Measurements from ENCODE around the gene HTT. TPM values are rescaled to one million over a fixed set of nuclear protein-coding genes. Genes with fewer than 3 reads are reported as not detected.

The HTT gene
- total RNA-seq, 1 experiment from 2014 or later = 64.4 TPM

- H3K23me2 ChIP-seq (ENCODE audit: insufficient read length, low read depth, low read length, poor library complexity, severe bottlenecking) = no peaks in the 10 kb centered on the region
- no peak overlapping the region for H4K5ac ChIP-seq (ENCODE audit: insufficient read length, low read depth, low read length)
- no peak overlapping the region for H3K23ac ChIP-seq (ENCODE audit: insufficient read length, low read depth, low read length)
- H4K8ac ChIP-seq (replicated peaks; ENCODE audit: insufficient read length, low read depth, low read length) = no peak overlapping the region
- H4K91ac ChIP-seq (ENCODE audit: insufficient read length, low read depth, low read length) = no peak overlapping the region
- no peak overlapping the region for H2BK15ac ChIP-seq (ENCODE audit: low read depth, low read length)
- TF ChIP-seq CTCF (conservative IDR thresholded peaks at IDR 0.05) = no peak
- H3K14ac ChIP-seq (ENCODE audit: insufficient read depth, low read length) = no peak overlapping the region; the same call in 1 of the 2 replicates
- H3K27me3 Mint-ChIP-seq (ENCODE audit: low read depth) = peaks cover 2% of the 10 kb centered on the region
- no CpG with 5 or more reads among the region's 9 CpGs for WGBS (ENCODE audit: extremely low coverage, insufficient read length, low lambda C conversion rate)
- no peak overlapping the region for H3K4me2 ChIP-seq (ENCODE audit: insufficient read depth, insufficient read length, low read length)
- no peak overlapping the region for H3K18ac ChIP-seq (ENCODE audit: insufficient read length, low read depth, low read length)
- no peaks in the 10 kb centered on the region for H3K79me1 ChIP-seq (ENCODE audit: insufficient read depth, low read depth, low read length, poor library complexity, severe bottlenecking)
- DNase-seq = no peak
- no peak overlapping the region for H3K27ac ChIP-seq (ENCODE audit: insufficient read length, low read depth, low read length)
- no peaks in the 10 kb centered on the region for H4K20me1 ChIP-seq (ENCODE audit: control insufficient read depth, insufficient read depth, insufficient read length)
- no peak overlapping the region for H3K56ac ChIP-seq (ENCODE audit: insufficient read length, low read depth, low read length)
- H3K4me1 ChIP-seq (ENCODE audit: insufficient read depth, low read length) = no peaks in the 10 kb centered on the region
- H3K27ac Mint-ChIP-seq = no peak overlapping the region
- H3K4ac ChIP-seq (ENCODE audit: low read depth, low read length) = no peak overlapping the region
- H3K4me3 Mint-ChIP-seq = no peak overlapping the region
- no peak overlapping the region for H2AK5ac ChIP-seq (ENCODE audit: insufficient read length, low read length)
- no peaks in the 10 kb centered on the region for H3K79me2 ChIP-seq (ENCODE audit: insufficient read depth, low read length)
- H2AFZ ChIP-seq (ENCODE audit: low read length) = no peak overlapping the region
- H2BK20ac ChIP-seq (ENCODE audit: low read depth, low read length, poor library complexity, severe bottlenecking) = no peak overlapping the region
- H2BK12ac ChIP-seq (ENCODE audit: insufficient read length, low read depth, low read length) = no peak overlapping the region
- no peak overlapping the region for H2BK5ac ChIP-seq (ENCODE audit: insufficient read length, low read length)
- no peaks in the 10 kb centered on the region for H3K27me3 ChIP-seq (ENCODE audit: insufficient read depth, low read length)
- H3K9ac ChIP-seq (ENCODE audit: extremely low read depth, insufficient read length, low read length) = no peak overlapping the region
- H3K36me3 Mint-ChIP-seq (ENCODE audit: insufficient read depth in 1 of 3, low read depth in 3 of 3) = no peaks in the 10 kb centered on the region; a peak in 1 of 7 replicates
- H3T11ph ChIP-seq (ENCODE audit: low read length) = no peak overlapping the region
- no peak overlapping the region for H2BK120ac ChIP-seq (ENCODE audit: low read depth, low read length, poor library complexity, severe bottlenecking)
- no peaks in the 10 kb centered on the region for H3K4me1 Mint-ChIP-seq
- H3K9me3 Mint-ChIP-seq = no peaks in the 10 kb centered on the region
- H3K9me3 ChIP-seq (ENCODE audit: control insufficient read depth, low read depth, low read length) = no peaks in the 10 kb centered on the region
Observed at GRCh38 chr4:3029464-3029863, 45.0 kb upstream of the HTT start.
